HL-60/S4 treated with retinoic acid at 250 ng/mL for 4 days and 3 days (cell line): ENCODE data around the gene EPB41L4A.
"Not testable (repeated sequence)": the region's sequence is repeated elsewhere in the genome, so short reads cannot be mapped to it uniquely, and the experiment has no call there.

Experiments used
- in situ Hi-C: fragments of 300-500 bp; cut with MboI; formaldehyde crosslinking; loops from 2 replicates; pipeline ENCODE4 v1.7.0; 2022; ENCODE audit warnings: low sequenced_read_pairs

EPB41L4A gene

DNA sequence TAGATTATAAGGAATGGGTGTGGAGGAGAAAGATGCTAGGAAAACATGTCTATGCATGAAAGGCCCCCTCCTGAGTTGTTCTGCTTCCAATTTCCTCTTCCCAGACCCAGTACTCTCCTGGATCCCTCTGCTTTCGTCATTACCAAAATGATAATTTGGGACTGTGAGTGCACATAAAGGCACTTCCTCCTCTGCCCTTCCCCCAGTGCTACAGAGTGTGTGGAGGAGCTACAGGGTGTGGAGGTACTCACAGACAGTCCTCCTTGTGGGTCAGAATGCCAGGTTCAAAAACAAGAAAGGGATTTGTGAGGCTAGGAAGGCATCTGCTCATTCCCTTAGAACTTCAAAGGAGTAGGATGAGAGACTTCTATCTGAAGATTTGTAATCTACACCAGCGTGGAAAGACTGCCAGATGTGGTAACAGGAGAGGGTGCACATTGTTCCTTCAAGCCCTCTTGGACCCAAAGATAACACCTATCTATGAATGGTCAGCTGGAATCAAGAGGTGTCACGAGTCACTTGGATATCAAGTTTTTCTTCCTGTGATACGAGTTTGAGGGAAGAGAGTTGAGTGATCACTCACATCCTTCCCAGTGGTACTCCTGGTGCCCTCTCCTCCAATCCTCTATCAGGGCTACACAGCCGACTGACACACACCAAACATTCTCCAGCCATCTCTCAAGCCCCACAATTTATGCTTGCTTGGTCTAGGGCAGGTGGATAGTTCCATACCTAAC is 201.1 kb downstream of the EPB41L4A start:
- in situ Hi-C loops, result no loop called here

DNA sequence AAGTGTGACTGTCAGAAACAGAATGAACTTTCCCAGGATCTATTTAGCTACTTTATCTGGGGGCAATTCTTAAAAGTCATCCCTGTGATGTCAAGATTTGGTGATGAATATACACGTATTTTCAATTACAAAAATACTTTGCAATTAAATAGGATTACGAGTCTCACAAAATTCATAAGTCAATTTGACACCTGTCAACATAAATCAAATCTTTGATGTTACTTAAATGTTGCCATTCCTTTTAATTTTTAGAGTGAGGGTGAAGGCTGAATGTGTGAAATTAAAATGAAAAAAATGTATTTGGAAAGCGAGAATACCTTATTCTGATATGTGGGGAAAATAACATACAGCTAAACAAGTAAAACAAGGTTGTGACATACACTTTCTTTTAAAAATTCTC is 202.9 kb downstream of the EPB41L4A start:
- in situ Hi-C loops, result no loop called here

DNA sequence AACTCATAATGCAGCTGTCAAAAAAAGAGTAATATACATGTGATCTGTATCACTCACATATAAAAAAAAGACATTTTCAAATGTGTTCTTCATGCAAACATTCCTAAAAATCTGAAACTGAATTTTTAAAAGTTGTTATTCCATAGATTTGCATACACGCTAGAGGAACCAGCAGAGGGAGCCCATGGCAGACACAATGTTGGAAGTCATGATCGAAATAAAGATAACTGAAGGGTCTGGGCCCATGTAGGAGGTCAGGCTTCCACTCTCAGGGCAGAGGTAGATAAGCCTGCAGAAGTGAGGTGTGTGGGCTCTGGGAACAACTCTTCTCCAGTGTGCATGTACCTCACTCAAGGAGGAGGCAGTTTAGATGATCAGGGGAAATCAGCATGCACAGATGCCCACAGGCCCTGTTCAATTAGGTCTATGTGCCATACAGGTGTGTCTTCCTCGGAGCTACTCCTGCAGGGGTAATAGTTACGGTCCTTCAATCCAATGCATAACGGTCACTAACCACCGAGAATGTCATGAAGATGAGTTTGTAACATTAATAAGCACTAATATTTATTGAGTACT is 208.6 kb downstream of the EPB41L4A start:
- in situ Hi-C loops, result no loop called here

DNA sequence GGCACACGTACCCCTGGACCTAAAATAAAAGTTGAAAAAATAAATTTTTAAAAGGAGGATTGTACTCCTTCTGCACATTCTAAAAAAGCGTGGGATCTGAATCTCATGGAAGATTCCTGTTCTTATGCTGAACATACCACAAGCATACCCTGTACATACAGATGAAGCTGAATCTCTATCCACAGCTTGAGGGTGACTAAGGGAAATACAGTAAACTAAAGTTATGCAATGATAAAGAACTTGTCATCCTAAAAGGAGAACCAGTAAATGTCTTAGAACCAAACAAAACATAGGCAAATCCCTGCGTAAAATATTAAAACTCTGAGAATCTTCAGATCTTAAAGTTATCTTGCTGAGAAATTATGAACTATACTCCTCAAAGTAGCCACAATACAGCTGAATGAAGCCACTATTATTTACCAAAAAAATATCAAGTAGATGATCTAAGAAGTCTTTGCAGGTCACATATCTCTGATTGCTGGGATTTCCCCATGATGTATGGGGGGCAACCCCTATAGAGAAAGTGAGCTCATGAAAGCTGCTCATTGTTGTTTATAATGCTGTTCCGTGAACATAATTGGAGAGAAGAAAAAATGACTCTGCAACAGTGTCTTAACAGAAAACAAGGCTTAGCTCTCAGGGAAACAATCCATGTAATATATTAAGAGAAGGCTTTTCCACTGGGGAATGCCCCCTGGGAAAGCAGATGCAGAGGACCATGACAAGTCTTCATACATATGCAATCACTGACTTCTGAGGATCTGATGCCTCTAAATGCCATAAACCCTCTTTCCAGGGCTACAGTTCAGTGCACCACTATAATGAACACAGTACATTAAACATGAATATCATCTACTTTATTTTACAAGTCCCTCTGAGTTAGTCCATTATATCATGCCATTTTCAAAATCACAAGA is 210.1 kb downstream of the EPB41L4A start:
- in situ Hi-C loops, result no loop called here

DNA sequence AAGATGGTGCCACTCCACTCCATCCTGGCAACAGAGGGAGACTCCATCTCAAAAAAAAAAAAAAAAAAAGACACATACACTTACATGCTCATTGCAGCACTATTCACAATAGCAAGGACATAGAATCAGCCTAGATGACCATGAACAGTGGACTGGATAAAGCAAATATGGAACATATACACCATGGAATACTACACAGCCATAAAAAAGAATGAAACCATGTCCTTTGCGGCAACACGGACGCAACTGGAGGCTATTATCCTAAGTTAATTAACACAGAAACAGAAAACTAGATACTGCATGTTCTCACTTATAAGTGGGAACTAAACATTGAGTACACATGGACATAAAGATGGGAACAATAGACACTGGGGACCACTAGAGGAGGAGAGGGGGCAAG is 210.9 kb downstream of the EPB41L4A start:
- in situ Hi-C loops, result not testable (repeated sequence)

DNA sequence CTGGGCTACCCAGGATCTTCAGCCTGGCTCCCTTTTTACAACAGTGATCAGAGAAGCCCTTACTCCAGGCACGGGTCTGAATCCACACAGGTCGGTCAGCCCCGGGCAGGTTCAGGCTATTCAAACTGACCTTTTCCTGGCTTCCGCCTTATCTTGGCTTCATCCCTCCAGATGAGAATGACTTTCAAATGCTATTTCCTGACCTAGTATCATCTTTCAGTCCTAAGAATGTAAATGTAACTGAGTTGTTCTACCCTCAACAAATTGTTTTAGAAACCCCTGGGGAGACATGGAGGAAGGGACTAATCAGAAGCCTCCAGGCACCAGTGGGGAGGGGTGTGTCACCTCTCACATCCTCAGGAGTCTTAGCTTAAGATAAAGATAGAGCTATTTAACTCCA is 213.2 kb downstream of the EPB41L4A start:
- in situ Hi-C loops, result no loop called here

DNA sequence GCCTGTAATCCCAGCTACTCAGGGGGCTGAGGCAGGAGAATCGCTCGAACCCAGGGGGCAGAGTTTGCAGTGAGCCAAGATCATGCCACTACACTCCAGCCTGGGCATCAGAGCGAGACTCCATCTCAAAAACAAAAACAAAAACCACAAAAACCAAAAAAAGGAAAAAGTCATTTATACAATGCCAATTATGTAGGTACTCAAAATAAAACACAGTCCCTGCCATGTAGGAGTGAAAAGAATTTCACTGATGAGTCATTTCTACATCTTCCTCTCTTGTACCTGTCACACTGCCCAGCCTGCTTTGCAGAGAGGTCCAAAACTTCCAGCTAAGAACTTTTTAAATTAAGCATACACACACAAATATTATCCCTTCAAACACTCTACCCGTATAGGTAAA is 215.8 kb downstream of the EPB41L4A start:
- in situ Hi-C loops, result no loop called here

DNA sequence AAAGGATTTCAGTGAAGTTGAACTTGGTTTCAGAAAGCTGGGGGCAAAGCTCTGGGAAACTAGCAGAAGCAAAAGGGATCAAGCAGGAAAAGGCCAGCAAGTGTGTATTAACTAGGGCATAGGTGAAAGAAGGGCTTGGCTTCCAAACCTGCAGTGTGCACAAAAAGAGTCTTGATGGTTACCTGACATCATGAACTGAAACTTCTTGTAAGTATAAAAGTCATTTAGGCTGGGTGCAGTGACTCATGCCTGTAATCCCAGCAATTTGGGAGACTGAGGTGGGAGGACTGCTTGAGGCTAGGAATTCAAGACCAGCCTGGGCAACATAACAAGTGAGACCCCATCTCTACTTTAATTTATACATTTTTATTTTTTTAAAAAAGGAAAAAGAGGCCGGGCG is 216.4 kb downstream of the EPB41L4A start:
- in situ Hi-C loops, result no loop called here

DNA sequence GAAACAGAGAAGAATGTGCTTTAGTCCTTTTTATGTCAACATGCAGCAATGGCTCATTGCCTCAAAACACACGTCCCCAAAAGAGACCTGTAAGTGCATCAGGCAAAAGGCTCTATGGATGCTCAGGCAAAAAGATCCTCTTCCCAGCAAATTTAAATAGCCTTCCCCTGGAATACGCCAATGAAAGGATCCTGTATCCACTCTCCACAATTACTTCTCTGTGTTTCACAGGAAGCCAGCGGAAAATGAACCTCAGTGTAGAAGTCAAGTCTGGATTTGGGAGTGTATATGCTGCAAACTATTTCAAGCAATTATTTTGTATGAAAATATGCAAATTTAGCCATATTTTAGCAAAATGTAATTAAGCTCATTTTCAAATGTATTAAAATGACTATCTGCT is 217.9 kb downstream of the EPB41L4A start:
- in situ Hi-C loops, result no loop called here

DNA sequence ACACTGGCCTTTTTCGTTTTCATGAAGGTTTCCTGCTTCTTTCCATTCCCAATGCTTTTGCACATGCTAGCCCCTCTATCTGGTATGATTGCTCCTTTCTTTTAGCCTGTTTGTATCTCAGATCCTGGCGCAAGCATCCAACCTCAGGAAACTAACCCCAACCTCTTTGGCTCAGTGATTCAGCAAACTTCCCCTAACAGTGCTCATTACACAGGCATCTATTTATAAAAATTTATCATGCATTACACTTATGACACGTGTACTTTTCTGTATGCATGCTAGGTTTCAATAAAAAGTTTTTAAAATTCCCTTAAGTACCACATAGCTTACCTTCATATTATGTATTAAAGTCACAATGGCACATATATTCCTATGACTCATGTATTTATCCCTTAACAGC is 218.9 kb downstream of the EPB41L4A start:
- in situ Hi-C loops, result no loop called here

DNA sequence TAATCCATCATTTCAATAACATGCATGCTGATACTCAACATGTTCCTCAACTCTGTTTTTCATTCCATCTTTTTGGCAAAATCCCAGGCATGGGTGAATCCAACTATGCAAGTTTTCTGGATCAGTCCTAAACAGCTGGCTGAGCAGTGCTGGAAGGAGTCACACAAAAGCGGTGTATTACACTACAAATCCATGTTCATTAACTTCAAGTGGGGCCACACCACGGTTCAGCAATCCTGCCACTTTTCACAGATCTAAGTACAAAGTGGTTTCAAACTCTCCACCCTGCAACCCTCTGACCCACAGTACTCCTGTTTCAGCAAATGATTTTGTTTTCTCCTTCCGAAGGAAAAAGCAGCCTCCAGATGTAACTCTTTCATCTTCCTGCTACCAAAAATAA is 222.5 kb downstream of the EPB41L4A start:
- in situ Hi-C loops, result no loop called here

DNA sequence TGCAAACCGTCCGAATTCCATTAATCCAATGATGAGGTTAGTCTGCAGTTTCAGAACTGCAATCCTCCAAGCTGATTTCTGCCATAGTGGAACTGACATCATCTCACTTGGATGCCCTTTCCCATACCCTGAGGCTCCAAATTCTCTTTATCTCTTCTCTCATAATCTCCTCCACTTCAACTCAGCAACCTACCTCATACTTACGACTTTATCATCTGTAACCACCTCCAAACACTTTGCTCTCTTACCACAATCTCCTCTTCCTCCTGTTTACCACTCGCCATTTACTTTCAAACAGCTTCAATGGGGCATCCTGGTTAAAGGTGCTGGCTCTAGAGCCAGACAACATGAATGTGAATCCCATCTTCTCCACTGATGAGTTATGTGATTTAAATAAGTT is 223.2 kb downstream of the EPB41L4A start:
- in situ Hi-C loops, result no loop called here

DNA sequence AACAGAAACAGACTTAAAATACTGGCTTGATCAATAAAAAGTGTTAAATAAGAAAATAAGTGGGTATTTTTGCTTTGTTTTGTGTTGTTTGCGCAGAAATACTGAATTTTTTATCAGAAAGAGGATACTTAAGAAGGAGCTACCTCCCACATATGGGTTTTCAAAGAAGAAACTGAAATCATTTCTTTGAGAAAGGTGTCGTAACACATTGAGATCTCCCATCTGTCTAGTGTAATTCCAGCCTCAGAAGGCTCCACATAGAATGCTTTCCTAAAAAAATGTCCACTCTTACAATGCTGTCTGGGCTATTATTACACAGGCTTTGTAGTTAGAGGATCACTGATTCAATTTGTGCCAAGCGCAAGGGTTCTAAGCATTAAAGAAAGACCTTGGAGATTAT is 226.2 kb downstream of the EPB41L4A start:
- in situ Hi-C loops, result no loop called here

DNA sequence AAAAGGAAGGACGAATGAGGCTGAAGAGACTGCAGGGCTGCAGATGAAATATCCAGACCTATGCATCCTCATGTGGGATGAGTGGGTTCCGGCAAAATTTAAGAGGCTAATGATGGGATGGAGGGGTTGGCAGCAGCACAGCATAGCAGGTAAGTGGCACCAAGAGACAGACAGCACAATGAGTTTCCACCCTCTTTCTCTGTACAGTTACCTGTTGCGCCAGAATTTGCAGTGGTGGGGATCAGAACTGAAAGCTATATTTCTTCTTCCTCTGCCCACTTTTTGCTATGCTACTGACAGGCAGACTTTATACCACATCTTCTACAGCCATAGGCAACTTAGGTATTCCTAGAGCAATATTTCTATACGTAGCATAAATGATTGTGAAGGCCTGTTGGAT is 227.0 kb downstream of the EPB41L4A start:
- in situ Hi-C loops, result no loop called here

DNA sequence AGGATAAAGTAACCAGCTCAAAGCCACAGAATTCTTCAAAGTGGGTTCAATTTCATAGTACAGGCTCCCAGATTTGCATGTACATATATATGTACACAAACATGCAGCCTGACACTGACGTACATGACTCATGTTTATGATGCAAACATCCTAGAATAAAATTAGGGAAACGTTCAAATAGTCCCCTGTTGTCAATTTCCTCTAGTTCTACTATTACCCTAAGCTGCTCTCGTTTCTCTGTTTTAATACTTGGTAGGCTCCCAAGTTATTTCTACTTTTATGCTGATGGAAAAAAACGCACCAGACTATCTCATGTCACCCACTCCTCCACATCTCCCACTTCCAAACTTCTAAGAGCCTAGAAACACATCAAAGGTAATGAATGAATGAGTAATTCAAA is 229.7 kb downstream of the EPB41L4A start:
- in situ Hi-C loops, result no loop called here

DNA sequence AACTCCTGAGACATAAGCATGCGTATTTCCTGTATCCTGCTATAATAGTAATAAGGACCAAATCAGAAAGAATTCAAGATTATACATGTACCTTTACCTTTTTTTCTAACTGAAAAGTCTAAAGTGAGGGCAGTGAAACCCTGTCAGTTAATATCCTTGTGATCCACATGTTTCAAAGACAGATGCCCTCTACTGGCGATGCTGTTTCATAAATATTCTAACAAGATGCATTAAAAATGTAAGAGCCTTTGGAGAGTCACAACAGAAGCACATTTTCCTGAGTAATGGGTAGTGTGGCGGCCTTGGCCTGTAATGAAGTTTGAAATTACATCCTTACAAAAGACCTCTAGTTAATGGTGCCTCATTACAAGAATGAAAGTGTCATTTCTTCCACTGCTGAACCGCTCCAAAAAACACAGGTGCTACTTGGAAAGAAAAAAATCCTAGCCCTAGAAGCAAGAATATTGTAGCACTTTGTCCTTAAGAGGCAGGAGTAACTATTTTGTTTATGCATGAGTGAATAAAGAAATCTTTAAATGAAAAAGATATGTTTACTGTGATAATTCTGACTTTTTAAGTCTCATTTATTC is 232.6 kb downstream of the EPB41L4A start:
- in situ Hi-C loops, result no loop called here

DNA sequence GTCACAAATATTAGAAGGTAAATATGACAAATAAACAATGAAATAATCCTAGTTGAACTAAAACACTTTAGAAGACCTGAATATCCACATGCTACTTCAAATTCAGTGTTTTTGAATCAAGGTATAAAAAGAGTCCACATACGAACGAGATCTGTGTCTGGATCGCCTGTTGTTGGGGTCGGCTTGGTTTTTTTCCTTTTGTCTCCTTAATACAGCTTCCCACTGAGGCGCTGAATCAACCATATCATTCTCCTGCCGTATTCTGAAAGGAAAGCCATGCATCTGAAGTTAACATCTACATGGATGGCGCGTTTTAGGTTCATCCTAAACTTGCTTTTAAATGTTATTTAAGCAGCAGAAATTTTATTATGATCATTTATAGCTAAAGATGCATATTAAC is 235.2 kb downstream of the EPB41L4A start:
- in situ Hi-C loops, result no loop called here

DNA sequence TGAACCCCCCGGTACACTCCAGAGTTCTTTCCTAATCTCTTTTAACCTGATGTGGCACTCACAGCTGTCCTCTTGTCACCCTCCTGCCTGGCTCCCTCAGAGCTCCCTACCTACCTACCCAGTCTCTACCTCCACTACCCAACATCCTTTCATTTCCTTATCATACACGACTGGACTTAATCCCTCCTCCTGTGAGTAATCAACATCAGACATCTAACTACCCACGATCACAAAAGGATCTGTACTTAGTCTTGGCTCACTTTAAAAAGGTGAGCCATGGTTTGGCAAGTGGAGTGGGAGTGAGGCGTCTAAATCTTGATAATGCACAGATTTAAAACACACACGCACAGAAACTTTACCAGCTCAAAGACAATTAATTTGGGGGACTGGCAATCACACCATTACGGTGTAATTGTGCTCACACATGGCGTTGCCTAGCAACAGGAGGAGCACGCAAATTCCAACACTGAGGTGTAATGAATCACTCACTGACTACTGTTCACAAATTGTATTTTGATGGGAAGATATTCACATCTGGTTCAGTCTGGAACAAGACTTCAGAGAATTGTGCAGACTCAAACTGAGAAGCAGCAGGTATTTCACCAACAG is 235.9 kb downstream of the EPB41L4A start:
- in situ Hi-C loops, result no loop called here

DNA sequence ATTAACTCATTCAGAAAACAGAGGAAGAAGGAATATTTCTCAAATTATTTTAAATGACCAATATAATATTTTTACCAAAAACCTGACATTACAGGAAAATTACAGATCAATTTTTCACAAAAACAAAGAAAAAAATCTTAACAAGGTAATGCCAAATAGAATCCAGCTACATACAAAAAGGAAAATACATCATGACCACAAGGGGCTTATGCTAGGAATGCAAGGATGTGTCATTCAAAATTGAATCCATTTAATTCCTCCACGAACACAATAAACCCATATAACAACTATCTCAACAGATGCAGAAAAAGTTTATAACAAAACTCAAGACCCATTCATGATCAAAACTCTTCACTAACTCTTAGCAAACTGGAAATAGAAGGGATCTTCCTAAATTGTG is 239.8 kb downstream of the EPB41L4A start:
- in situ Hi-C loops, result no loop called here

DNA sequence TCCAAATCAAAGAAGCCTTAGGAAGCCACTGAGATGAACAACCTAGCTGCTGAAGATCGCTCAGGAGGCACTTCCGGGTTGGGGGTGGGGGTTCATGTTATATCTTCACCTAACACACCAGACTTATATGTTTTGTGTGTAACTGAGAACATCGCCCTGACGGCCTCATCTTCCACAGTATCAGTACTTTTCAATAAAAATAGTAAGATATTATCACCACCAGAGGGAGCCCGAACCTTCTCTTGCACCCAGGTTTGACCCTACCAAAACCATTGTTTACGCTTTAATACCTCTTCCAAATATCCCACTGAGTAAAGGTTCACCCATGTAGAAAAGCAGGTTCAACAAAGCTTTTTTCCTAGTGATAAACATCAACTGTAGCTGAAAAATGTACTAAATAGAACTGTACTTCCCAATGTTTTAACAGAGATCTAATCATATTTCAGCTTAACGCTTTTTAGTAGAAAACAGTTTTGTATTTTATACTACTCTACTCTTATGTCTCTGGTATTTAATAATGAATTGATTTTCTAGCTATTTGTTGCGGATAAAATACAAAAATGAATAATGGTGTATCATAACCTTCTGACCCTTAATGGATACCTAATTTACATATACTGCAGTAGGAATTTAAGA is 244.0 kb downstream of the EPB41L4A start:
- in situ Hi-C loops, result no loop called here
